Stimulated activated CD4-positive, alpha-beta T cell treated with anti-CD3 and anti-CD28 coated beads, TNF-alpha, amount 100 ng/mL, for 4 hours (primary cell): Measurements from ENCODE around the gene JAG1.
"Not testable (repeated sequence)": the region's sequence is repeated elsewhere in the genome, so short reads cannot be mapped to it uniquely, and the experiment has no call there.

Experiments used
- DNase-seq, 3 experiments: peaks; one replicate each; pipeline ENCODE4 v3.0.0-alpha.2; 2020; ENCODE audit warnings: low read depth in 3 of 3

Gene JAG1

GRCh38 chr20:10611357-10611756 is 62.4 kb downstream of the JAG1 start:
- no peak for DNase-seq

GRCh38 chr20:10610251-10610650 is 63.5 kb downstream of the JAG1 start:
- no peak for DNase-seq

GRCh38 chr20:10609770-10610169 is 64.0 kb downstream of the JAG1 start:
- no peak for DNase-seq

- DNase-seq, result no peak
Measured at GRCh38 chr20:10609276-10609675, 64.5 kb downstream of the JAG1 start.

GRCh38 chr20:10605547-10606195 is 68.1 kb downstream of the JAG1 start:
- DNase-seq, result no peak

GRCh38 chr20:10604865-10605440 is 68.8 kb downstream of the JAG1 start:
- no peak for DNase-seq

GRCh38 chr20:10603971-10604864 is 69.6 kb downstream of the JAG1 start:
- no peak for DNase-seq

GRCh38 chr20:10603378-10603777 is 70.4 kb downstream of the JAG1 start:
- DNase-seq, result no peak

- DNase-seq, result no peak
Measured at GRCh38 chr20:10602221-10602871, 71.5 kb downstream of the JAG1 start.

- no peak for DNase-seq
Measured at GRCh38 chr20:10597637-10598036, 76.2 kb downstream of the JAG1 start.

- no peak for DNase-seq
Measured at GRCh38 chr20:10596710-10597121, 77.1 kb downstream of the JAG1 start.

GRCh38 chr20:10595985-10596384 is 77.8 kb downstream of the JAG1 start:
- no peak for DNase-seq

- no peak for DNase-seq
Measured at GRCh38 chr20:10595266-10595665, 78.5 kb downstream of the JAG1 start.

- DNase-seq, result no peak
Measured at GRCh38 chr20:10594296-10594868, 79.4 kb downstream of the JAG1 start.

GRCh38 chr20:10591946-10592521 is 81.8 kb downstream of the JAG1 start:
- no peak for DNase-seq

GRCh38 chr20:10590950-10591671 is 82.7 kb downstream of the JAG1 start:
- no peak for DNase-seq

GRCh38 chr20:10590446-10590845 is 83.4 kb downstream of the JAG1 start:
- not testable (repeated sequence) for DNase-seq
